Duodenal mucosa (tissue), 2 donors: ENCODE data around the gene EXOC3L4.
A peak's percentile ranks its signal among the peaks of the same experiment; 100 is the strongest.
"Not testable (repeated sequence)": the region's sequence is repeated elsewhere in the genome, so short reads cannot be mapped to it uniquely, and the experiment has no call there.

Experiments
- H3K27ac ChIP-seq: one replicate; pipeline ENCODE4 v1.7.0; 2013; ENCODE audit warnings: low read depth, low read length
- H3K27me3 ChIP-seq, 2 donors: one replicate each; pipeline ENCODE4 v1.7.0; 2013; ENCODE audit warnings: low read length in 2 of 2, control low read depth in 1 of 2; ENCODE audit not compliant: insufficient read depth in 2 of 2, control insufficient read depth in 1 of 2
- H3K36me3 ChIP-seq, 2 donors: one replicate each; pipeline ENCODE4 v1.7.0; 2013; ENCODE audit warnings: low read length in 2 of 2, control low read depth in 1 of 2; ENCODE audit not compliant: insufficient read depth in 2 of 2, control insufficient read depth in 1 of 2
- H3K4me1 ChIP-seq, 2 donors: one replicate each; pipeline ENCODE4 v1.7.0; 2013; ENCODE audit warnings: low read length in 2 of 2, control low read depth in 1 of 2; ENCODE audit not compliant: insufficient read depth in 2 of 2, control insufficient read depth in 1 of 2
- H3K4me3 ChIP-seq, 2 donors: one replicate each; pipeline ENCODE4 v1.7.0; 2013; ENCODE audit warnings: low read length in 2 of 2, low read depth in 1 of 2
- H3K9ac ChIP-seq, 2 donors: one replicate each; pipeline ENCODE4 v1.7.0; 2013; ENCODE audit warnings: low read length in 2 of 2, low read depth in 1 of 2
- H3K9me3 ChIP-seq, 2 donors: one replicate each; pipeline ENCODE4 v1.7.0; 2013; ENCODE audit warnings: low read length in 2 of 2, control low read depth in 1 of 2; ENCODE audit not compliant: control insufficient read depth in 1 of 2

EXOC3L4 gene

GRCh38 chr14:103155010-103155409 lies 60.5 kb downstream of the EXOC3L4 start:
- no peaks in the 10 kb centered on the region for H3K4me1 ChIP-seq

GRCh38 chr14:103155416-103155815 lies 60.9 kb downstream of the EXOC3L4 start:
- not testable (repeated sequence) for H3K36me3 ChIP-seq, H3K9me3 ChIP-seq, H3K27me3 ChIP-seq, H3K9ac ChIP-seq, H3K4me1 ChIP-seq, H3K4me3 ChIP-seq
- H3K27ac ChIP-seq = peak overlapping the region; percentile 10

More at GRCh38 chr14:103155010-103155409, 60.5 kb downstream of the EXOC3L4 start:
- Histone ChIP-seq H3K4me3 (no peak overlapping the region), H3K27ac (no peak overlapping the region), H3K27me3 (peaks cover 0 to 9% of the 10 kb centered on the region in 2 donors), H3K36me3 (no peaks in the 10 kb centered on the region), H3K9ac (no peak overlapping the region), H3K9me3 (no peaks in the 10 kb centered on the region)

DNA sequence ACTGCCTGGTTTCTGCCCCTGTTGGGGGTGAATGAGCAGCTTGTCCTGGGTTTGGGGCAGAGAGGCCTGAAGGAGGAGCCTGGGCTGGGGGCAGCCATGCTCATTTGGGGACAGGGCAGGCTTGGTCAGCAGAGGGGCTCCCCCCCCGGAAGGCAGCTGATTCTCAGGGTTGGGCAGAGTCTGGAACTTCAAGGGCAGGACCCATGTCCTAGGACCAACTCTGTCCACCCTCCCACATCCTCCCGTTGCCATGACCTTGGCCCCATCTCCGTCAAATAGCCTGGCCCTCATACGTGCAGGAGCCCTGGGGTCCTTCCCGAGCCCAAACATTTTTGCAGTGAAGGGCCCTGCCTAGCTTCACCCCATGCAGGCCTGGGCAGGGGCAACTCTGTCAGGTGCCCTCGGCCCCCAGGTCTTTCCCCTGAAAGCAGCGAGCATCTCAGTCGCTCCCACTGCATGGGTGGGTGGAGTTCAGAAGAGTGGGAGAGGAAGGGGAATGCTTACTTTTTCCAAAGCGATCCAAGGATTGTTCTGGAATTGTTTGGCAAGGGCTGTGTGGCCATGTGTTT lies 61.4 kb downstream of the EXOC3L4 start:
- Histone ChIP-seq H3K4me1 (no peaks in the 10 kb centered on the region), H3K9me3 (no peaks in the 10 kb centered on the region), H3K9ac (no peak overlapping the region), H3K4me3 (no peak overlapping the region), H3K27ac (no peak overlapping the region), H3K36me3 (no peaks in the 10 kb centered on the region), H3K27me3 (peaks cover 0 to 9% of the 10 kb centered on the region in 2 donors)

DNA sequence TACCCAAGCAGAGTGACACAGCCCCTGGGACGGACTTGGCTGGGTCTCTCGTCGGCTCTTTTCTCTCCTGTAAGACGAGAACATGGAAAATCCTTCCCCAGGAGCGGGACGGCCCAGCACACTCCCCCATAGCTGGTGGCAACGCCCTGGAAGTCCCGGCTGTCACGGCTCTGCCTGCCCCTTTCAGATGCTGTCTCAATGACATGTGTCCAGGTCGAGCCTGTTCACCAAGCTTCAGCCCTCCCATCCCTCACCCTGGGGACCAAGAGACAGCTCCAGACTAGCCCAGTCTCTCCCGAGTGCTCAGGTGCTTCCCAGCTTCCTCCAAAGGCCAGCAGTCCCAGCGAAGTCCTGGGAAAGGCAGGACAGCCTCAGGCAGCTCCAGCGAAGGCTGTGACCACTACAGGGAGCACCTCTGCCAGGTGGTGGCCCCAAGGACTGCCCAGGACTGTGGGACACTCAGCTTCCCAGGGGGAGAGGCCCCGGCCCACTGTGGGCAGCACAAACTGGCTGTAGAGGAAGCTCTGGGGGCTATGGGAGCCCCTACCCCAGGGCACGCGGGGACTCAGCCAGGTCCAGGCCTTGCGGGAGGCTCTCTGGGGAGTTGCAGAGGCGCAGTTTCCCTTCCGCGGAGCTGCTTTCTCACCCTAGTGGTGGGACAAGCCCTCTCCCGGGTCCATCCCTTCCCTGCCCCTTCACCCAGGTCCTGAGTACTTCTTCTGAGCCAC lies 62.3 kb downstream of the EXOC3L4 start:
- Histone ChIP-seq H3K4me3 (no peak overlapping the region), H3K9ac (no peak overlapping the region), H3K36me3 (no peaks in the 10 kb centered on the region), H3K27me3 (peaks cover 0 to 3% of the 10 kb centered on the region in 2 donors), H3K27ac (no peak overlapping the region), H3K4me1 (no peaks in the 10 kb centered on the region), H3K9me3 (no peaks in the 10 kb centered on the region)

- no peaks in the 10 kb centered on the region for H3K4me1 ChIP-seq
- H3K9ac ChIP-seq = no peak overlapping the region
- no peak overlapping the region for H3K27ac ChIP-seq
- H3K27me3 ChIP-seq = peaks cover 0 to 3% of the 10 kb centered on the region in 2 donors
- no peaks in the 10 kb centered on the region for H3K9me3 ChIP-seq
- no peaks in the 10 kb centered on the region for H3K36me3 ChIP-seq
- no peak overlapping the region for H3K4me3 ChIP-seq
Measured at GRCh38 chr14:103157969-103158368, 63.4 kb downstream of the EXOC3L4 start.

- H3K36me3 ChIP-seq = no peaks in the 10 kb centered on the region
- H3K9ac ChIP-seq = no peak overlapping the region
- no peak overlapping the region for H3K4me3 ChIP-seq
- no peaks in the 10 kb centered on the region for H3K4me1 ChIP-seq
- no peaks in the 10 kb centered on the region for H3K9me3 ChIP-seq
- peaks cover 0 to 3% of the 10 kb centered on the region in 2 donors for H3K27me3 ChIP-seq
- H3K27ac ChIP-seq = no peak overlapping the region
Measured at GRCh38 chr14:103158688-103159087, 64.2 kb downstream of the EXOC3L4 start.
